SU-DHL-6 (cell line): ENCODE data around the gene FAM83C.

Source experiments
- CTCF ChIP-seq: fragments of 200-600 bp; sonication (generic); IDR thresholded peaks from one replicate; pipeline ENCODE4 v1.5.1; 2017; ENCODE audit warnings: antibody characterized with exemption, mild to moderate bottlenecking, low read length, moderate library complexity; ENCODE audit not compliant: insufficient read depth, poor library complexity, severe bottlenecking
- EZH2phosphoT487 ChIP-seq: fragments of 200-600 bp; sonication (generic), shearing (Covaris generic); conservative IDR thresholded peaks from 2 replicates; pipeline ENCODE4 v1.6.1; 2018; ENCODE audit warnings: mild to moderate bottlenecking, antibody characterized with exemption, low read length, moderate library complexity, mixed read lengths

- TF ChIP-seq CTCF: no peak
- no peak for TF ChIP-seq EZH2phosphoT487
These were observed 28.3 kb upstream of the FAM83C start for GRCh38 chr20:35320396-35321126.
